Ishikawa (cell line): ENCODE data around the gene NDUFAB1.

Experiments
- CEBPB ChIP-seq: IDR thresholded peaks from 2 replicates; pipeline ENCODE4 v1.6.1; 2012
- CREB1 ChIP-seq: IDR thresholded peaks from 2 replicates; pipeline ENCODE4 v1.6.1; 2012; ENCODE audit warnings: low read depth
- EGR1 ChIP-seq: IDR thresholded peaks from 2 replicates; pipeline ENCODE4 v1.6.1; 2012
- EP300 ChIP-seq: IDR thresholded peaks from 2 replicates; pipeline ENCODE4 v1.6.1; 2012; ENCODE audit warnings: borderline replicate concordance
- FOXM1 ChIP-seq: IDR thresholded peaks from 2 replicates; pipeline ENCODE4 v1.6.1; 2012; ENCODE audit warnings: low read depth, borderline replicate concordance
- MAX ChIP-seq: IDR thresholded peaks from 2 replicates; pipeline ENCODE4 v1.6.1; 2012
- RAD21 ChIP-seq: IDR thresholded peaks from 2 replicates; pipeline ENCODE4 v1.6.1; 2012; ENCODE audit warnings: low read depth
- REST ChIP-seq: IDR thresholded peaks from 2 replicates; pipeline ENCODE4 v1.6.1; 2012; ENCODE audit warnings: low read depth, mild to moderate bottlenecking
- TEAD4 ChIP-seq: IDR thresholded peaks from 2 replicates; pipeline ENCODE4 v1.6.1; 2012
- YY1 ChIP-seq: IDR thresholded peaks from 2 replicates; pipeline ENCODE4 v1.6.1; 2012; ENCODE audit warnings: low read depth

DNA sequence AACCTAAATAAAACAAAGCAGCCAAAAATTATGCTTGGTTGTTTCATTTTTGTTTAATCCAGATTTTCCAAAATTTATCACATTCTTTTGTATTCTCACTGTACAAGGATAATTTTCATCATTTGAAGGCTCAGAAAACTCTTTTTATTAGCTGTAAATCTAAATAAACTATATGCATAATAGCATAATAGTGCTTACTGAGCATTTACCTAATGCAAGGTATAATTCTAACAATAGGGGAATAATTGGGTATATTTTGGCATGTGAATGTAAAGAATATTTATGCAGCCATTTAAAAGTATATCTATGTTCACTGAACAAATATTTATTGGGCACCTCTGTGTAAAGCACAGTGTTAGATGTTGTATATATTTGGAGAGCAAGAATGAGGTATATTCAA lies 28.0 kb upstream of the NDUFAB1 start:
- TF ChIP-seq TEAD4 (no peak), MAX (no peak), CEBPB (no peak), EP300 (no peak), YY1 (no peak), EGR1 (no peak), FOXM1 (no peak), RAD21 (no peak), CREB1 (no peak), REST (no peak)
